Naive thymus-derived CD4-positive, alpha-beta T cell (primary cell): ENCODE data around the gene UIMC1. TPM values are rescaled to one million over a fixed set of nuclear protein-coding genes. Genes with fewer than 3 reads are reported as not detected.

Experiments used
- polyA plus RNA-seq, 2 donors: library from polyadenylated mRNA; unstranded; fragments of 300-500 nt; fragmentation: Illumina TruSeq; gene quantifications; one replicate each; pipeline ENCODE4 v1.2.3, GENCODE V29; 2021
- total RNA-seq, 6 experiments: library from RNA in 5 of 6; stranded (reverse) in 5 of 6; gene quantifications; 1 replicate in 5 of 6; 2 replicates in 1 of 6; pipeline ENCODE4 v1.2.3 and lab custom pipeline; 2021 to 2026

The UIMC1 gene
- total and polyA plus RNA-seq, 7 experiments from 2014 or later, result 17.5 to 60.8 (median 56.8) TPM

Other genes with a start within 250 kb of the UIMC1 start
- gene UNC5A, start 196.2 kb downstream of the UIMC1 start, total RNA-seq, result not detected
- gene UNC5A, start 196.2 kb downstream of the UIMC1 start, polyA plus RNA-seq, result not detected
- 100 to 1,000 TPM in 1 of 5 experiments, 10 to 100 TPM in 1, 1 to 10 TPM in 2, under 1 TPM in 1; 0.27 to 118 (median 2.6) TPM for gene HK3, start 107.4 kb downstream of the UIMC1 start, total RNA-seq
- under 1 TPM in 1 of 2 donors, not detected in 1; 0.55 TPM for gene HK3, start 107.4 kb downstream of the UIMC1 start, polyA plus RNA-seq
- gene ZNF346, start 15.9 kb upstream of the UIMC1 start, total RNA-seq, result 10 to 100 TPM; 18.1 to 28.2 (median 24.0) TPM
- gene ZNF346, start 15.9 kb upstream of the UIMC1 start, polyA plus RNA-seq, result 10 to 100 TPM; 13.4 to 23.9 TPM
- gene FGFR4, start 80.1 kb upstream of the UIMC1 start, total RNA-seq, result 1 to 10 TPM; 1.3 to 3.6 (median 3.1) TPM
- under 1 TPM; 0.20 to 0.40 TPM for gene FGFR4, start 80.1 kb upstream of the UIMC1 start, polyA plus RNA-seq
- gene NSD1, start 127.0 kb upstream of the UIMC1 start, total RNA-seq, result 100 to 1,000 TPM; 105 to 126 (median 117) TPM
- gene NSD1, start 127.0 kb upstream of the UIMC1 start, polyA plus RNA-seq, result 10 to 100 TPM; 57.0 to 65.4 TPM